GM19395 (cell line): Measurements from ENCODE around the gene VRK3.
"Not testable (repeated sequence)": the region's sequence is repeated elsewhere in the genome, so short reads cannot be mapped to it uniquely, and the experiment has no call there.

Experiments
- ATAC-seq: cut with Tn5 transposase; IDR thresholded peaks from one replicate; pipeline ENCODE4 v1.9.1; 2021; ENCODE audit warnings: mild to moderate bottlenecking, moderate library complexity; ENCODE audit not compliant: unreplicated experiment

The VRK3 gene

GRCh38 chr19:49997709-49998108, 27.5 kb downstream of the VRK3 start:
- ATAC-seq = no peak

- no peak for ATAC-seq
These were observed 36.7 kb downstream of the VRK3 start for GRCh38 chr19:49988433-49988832.

- no peak for ATAC-seq
These were observed 37.2 kb downstream of the VRK3 start for GRCh38 chr19:49988007-49988406.

GRCh38 chr19:49987159-49987698, 37.9 kb downstream of the VRK3 start:
- ATAC-seq = no peak

GRCh38 chr19:49986354-49986753, 38.8 kb downstream of the VRK3 start:
- no peak for ATAC-seq

- ATAC-seq = no peak
These were observed 39.3 kb downstream of the VRK3 start for GRCh38 chr19:49985871-49986270.

GRCh38 chr19:49984491-49984890, 40.7 kb downstream of the VRK3 start:
- ATAC-seq = no peak

GRCh38 chr19:49983645-49984229, 41.4 kb downstream of the VRK3 start:
- no peak for ATAC-seq

- no peak for ATAC-seq
These were observed 43.3 kb downstream of the VRK3 start for GRCh38 chr19:49981603-49982593.

- no peak for ATAC-seq
These were observed 46.8 kb downstream of the VRK3 start for GRCh38 chr19:49978324-49978723.

- ATAC-seq = no peak
These were observed 47.3 kb downstream of the VRK3 start for GRCh38 chr19:49977881-49978280.

- ATAC-seq = no peak
These were observed 48.1 kb downstream of the VRK3 start for GRCh38 chr19:49977076-49977475.

- no peak for ATAC-seq
These were observed 48.7 kb downstream of the VRK3 start for GRCh38 chr19:49976496-49976895.

- no peak for ATAC-seq
These were observed 50.1 kb downstream of the VRK3 start for GRCh38 chr19:49975051-49975450.

GRCh38 chr19:49973987-49974386, 51.2 kb downstream of the VRK3 start:
- no peak for ATAC-seq

GRCh38 chr19:49972841-49973240, 52.3 kb downstream of the VRK3 start:
- no peak for ATAC-seq

- no peak for ATAC-seq
These were observed 53.2 kb downstream of the VRK3 start for GRCh38 chr19:49971991-49972411.

GRCh38 chr19:49969355-49969754, 55.8 kb downstream of the VRK3 start:
- ATAC-seq = not testable (repeated sequence)

- ATAC-seq = no peak
These were observed 56.8 kb downstream of the VRK3 start for GRCh38 chr19:49968279-49968922.

GRCh38 chr19:49960980-49961379, 64.2 kb downstream of the VRK3 start, which contains the start of gene SIGLEC11:
SIGLEC11 (minus strand) TSS chr19:49961172; CDS start chr19:49961081, 91 bp downstream.
- not testable (repeated sequence) for ATAC-seq

- ATAC-seq = not testable (repeated sequence)
These were observed 65.3 kb downstream of the VRK3 start for GRCh38 chr19:49959892-49960291.
